ENCODE measurements around the gene LIPT1.
"Not testable (repeated sequence)": the region's sequence is repeated elsewhere in the genome, so short reads cannot be mapped to it uniquely, and the experiment has no call there.

The LIPT1 gene

DNA sequence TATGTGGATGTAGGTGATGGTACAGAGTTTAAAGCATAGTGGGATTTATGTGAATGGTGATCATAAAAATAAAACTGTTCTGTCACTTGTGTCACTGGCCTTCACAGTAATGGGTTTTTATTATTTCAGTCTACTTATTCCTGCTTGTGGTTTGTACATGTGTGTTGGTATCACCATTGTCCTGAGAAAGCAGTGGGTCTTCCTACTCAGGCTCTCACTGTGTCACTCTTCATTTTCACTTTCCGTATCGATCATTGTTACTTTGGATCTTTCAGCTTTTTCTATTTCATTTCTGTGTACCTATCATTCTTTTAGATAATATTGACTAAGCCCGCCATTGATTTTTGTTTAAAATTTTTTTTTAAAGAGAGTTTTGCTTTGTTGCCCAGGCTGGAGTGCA is 33.6 kb downstream of the LIPT1 start:
- TF ChIP-seq, protein P1, sequence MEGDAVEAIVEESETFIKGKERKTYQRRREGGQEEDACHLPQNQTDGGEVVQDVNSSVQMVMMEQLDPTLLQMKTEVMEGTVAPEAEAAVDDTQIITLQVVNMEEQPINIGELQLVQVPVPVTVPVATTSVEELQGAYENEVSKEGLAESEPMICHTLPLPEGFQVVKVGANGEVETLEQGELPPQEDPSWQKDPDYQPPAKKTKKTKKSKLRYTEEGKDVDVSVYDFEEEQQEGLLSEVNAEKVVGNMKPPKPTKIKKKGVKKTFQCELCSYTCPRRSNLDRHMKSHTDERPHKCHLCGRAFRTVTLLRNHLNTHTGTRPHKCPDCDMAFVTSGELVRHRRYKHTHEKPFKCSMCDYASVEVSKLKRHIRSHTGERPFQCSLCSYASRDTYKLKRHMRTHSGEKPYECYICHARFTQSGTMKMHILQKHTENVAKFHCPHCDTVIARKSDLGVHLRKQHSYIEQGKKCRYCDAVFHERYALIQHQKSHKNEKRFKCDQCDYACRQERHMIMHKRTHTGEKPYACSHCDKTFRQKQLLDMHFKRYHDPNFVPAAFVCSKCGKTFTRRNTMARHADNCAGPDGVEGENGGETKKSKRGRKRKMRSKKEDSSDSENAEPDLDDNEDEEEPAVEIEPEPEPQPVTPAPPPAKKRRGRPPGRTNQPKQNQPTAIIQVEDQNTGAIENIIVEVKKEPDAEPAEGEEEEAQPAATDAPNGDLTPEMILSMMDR (IDR thresholded peaks at IDR 0.05; ENCODE audit: low read depth, low read length, missing control alignments), result no peak
- DNase-seq (ENCODE audit: extremely low read depth, low read depth), result no peak
- no peak overlapping the region for H3K4me3 ChIP-seq (replicated peaks; ENCODE audit: low read depth, low read length)

DNA sequence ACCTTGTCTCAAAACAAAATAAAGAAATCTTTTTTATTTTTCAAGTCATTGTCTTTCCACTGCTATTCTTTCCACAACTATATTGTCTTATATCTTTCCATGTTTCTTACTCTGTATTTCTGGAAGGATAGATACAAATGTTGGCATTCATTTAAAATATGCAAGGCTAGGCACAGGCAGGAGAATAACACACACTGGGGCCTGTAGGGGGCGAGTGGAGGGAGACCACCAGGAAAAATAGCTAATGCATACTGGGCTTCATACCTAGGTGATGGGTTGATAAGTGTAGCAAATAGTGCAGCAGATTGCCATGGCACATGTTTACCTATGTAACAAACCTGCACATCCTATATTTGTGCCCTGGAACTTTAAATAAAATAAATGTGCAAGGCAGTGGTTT is 35.8 kb downstream of the LIPT1 start:
- H3K4me3 ChIP-seq (replicated peaks; ENCODE audit: low read depth, low read length), result no peak overlapping the region
- no peak for DNase-seq (ENCODE audit: extremely low read depth, low read depth)
- TF ChIP-seq, protein P1 (IDR thresholded peaks at IDR 0.05; ENCODE audit: low read depth, low read length, missing control alignments), result no peak

DNA sequence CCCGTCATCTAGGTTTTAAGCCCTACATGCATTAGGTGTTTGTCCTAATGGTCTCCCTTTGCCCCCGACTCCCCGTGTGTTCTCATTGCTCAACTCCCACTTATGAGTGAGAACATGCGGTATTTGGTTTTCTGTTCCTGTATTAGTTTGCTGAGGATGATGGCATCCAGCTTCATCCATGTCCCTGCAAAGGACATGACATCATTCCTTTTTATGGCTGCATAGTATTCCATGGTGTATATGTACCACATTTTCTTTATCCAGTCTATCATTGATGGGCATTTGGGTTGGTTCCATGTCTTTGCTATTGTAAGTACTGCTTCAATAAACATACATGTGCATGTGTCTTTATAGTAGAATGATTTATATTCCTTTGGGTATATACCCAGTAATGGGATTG is 37.6 kb downstream of the LIPT1 start:
- DNase-seq (ENCODE audit: extremely low read depth, low read depth); H3K4me3 ChIP-seq (replicated peaks; ENCODE audit: low read depth, low read length): not testable (repeated sequence)

DNA sequence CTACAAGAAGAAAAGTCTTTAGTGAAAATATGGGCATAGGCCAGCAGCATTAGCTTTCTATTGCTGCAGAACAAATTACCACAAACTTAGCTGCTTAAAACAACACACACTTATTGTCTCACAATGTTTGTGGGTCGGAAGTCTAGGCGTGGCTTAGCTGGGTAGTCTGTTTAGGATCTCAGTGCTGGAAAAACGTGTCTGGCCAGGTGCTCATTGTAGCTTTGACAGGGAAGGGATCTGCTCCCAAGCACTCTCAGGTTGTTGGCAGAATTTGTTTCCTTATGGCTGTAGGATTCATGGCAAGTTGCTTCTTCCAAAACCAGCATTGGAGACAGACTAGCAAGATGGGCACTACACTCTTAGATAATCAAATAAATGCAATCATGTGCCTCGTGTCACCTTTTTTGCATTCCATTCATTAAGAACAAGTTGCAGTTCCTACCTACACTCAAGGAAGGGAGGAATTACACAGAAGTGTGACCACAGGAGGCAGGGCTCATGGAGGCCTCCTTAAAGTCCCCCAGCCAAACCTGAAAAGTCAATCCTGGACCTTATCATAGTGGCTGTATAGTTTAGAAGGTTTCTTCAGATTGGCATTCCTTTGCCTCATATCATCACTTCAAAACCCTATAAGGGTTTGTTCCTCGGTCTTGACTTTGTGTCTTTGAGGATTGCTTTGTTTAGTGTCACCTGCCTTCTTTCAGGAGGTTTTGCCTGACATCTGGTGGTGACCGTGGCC is 43.5 kb downstream of the LIPT1 start:
- H3K4me3 ChIP-seq (replicated peaks; ENCODE audit: low read depth, low read length), result no peak overlapping the region
- no peak for DNase-seq (ENCODE audit: extremely low read depth, low read depth)
- TF ChIP-seq, protein P1 (IDR thresholded peaks at IDR 0.05; ENCODE audit: low read depth, low read length, missing control alignments), result no peak

DNA sequence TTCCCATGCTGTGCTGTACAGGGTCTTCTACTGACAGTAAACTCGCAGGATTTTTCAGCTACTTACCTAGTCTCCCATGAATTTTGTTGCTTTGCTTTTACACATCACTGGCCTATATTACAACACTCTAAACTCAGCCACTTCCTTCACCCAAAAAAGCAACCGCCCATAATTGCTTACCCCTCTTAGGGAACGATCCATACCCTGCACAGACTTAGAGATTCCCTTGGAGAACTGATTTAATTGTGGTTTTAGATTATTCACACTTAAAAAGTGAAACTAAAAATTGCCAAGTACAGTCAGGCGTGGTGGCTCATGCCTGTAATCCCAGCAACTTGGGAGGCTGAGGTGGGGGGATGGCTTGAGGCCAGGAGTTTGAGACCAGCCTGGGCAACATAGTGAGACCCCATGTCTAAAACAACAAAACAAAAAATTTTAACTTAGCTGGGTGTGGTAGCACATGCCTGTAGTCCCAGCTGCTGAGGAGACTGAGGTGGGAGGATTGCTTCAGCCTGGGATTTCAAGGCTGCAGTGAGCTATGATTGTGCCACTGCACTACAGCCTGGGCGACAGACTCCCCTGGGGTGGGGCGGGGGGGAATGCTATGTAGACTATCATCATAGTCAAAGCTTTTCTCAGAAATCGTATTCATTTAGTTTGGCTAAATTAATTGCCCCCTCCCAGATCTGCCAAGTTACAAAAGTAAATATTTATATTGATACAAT is 45.5 kb downstream of the LIPT1 start:
- no peak overlapping the region for H3K4me3 ChIP-seq (replicated peaks; ENCODE audit: low read depth, low read length)
- TF ChIP-seq, protein P1 (IDR thresholded peaks at IDR 0.05; ENCODE audit: low read depth, low read length, missing control alignments), result no peak
- no peak for DNase-seq (ENCODE audit: extremely low read depth, low read depth)

DNA sequence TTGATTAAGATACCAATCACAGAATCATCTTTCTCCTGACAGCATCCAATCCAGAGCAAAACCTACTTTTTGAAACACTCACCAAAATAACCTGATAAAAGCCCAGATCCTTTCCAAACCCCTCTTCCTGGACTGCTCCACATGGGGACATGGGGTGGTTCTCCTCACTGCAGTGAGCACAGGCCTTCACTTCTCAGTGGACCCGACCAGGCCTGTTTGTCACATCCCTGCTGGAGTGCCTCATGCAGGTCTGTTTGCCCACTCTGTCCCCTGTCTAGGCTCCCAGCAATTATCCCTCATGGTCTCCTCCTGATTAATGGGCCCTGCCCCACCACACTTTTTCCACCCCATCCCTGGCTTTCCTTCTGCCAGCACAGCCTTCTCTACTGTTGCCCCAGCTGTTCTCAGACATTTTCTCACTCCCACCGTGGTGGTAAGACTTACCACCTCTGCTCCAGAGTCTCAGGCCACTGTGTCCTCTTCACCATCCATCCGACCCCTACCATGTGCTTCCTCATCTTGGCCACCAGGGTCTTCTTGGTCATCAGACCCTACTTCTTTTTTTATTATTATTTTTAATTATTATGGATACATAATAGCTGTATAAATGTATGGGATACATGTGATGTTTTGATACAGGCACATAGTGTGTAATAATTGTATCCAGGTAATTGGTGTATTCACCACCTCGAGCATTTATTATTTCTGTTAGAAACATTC is 47.4 kb downstream of the LIPT1 start:
- no peak overlapping the region for H3K4me3 ChIP-seq (replicated peaks; ENCODE audit: low read depth, low read length)
- DNase-seq (ENCODE audit: extremely low read depth, low read depth), result no peak
- TF ChIP-seq, protein P1 (IDR thresholded peaks at IDR 0.05; ENCODE audit: low read depth, low read length, missing control alignments), result peak; percentile 14

DNA sequence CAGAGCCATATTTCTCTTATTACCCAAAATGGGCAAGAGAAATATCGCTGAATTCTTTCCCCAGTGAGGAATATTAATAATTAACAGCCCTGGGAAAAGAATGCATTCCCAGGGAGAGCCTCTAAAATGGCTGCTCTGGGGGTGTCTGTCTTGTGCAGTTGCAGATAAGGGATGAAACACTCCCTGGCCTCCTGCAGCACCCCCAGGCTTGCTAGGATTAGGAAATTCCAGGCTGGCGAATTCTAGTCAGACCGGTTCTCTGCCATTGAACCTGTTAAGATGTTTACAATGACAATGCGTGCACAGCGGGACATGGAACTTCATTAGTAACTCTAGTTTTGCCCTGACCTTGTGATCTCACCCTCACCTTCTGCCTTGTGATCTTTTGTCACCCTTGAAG is 50.7 kb downstream of the LIPT1 start:
- TF ChIP-seq, protein P1 (IDR thresholded peaks at IDR 0.05; ENCODE audit: low read depth, low read length, missing control alignments), result no peak
- no peak overlapping the region for H3K4me3 ChIP-seq (replicated peaks; ENCODE audit: low read depth, low read length)
- DNase-seq (ENCODE audit: extremely low read depth, low read depth), result no peak
